Large intestine (tissue), 3 donors: Measurements from ENCODE around the gene NUDT21. TPM values are rescaled to one million over a fixed set of nuclear protein-coding genes. Genes with fewer than 3 reads are reported as not detected.
"Not testable (repeated sequence)": the region's sequence is repeated elsewhere in the genome, so short reads cannot be mapped to it uniquely, and the experiment has no call there.

ENCODE experiments used
- DNase-seq, 2 donors: peaks; one replicate each; pipeline versions ENCODE4 v3.0.0 to v3.0.0-alpha.2; 2013
- H3K27ac ChIP-seq: one replicate; pipeline ENCODE4 v1.5.1; 2013; ENCODE audit warnings: low read length
- H3K27me3 ChIP-seq: 2 replicates; pipeline ENCODE4 v1.6.1; 2013; ENCODE audit warnings: low read length; ENCODE audit not compliant: control insufficient read depth, insufficient read depth
- H3K36me3 ChIP-seq: 2 replicates; pipeline ENCODE4 v1.6.1; 2013; ENCODE audit warnings: low read length; ENCODE audit not compliant: control insufficient read depth, insufficient read depth
- H3K4me1 ChIP-seq: one replicate; pipeline ENCODE4 v1.6.1; 2013; ENCODE audit warnings: low read length; ENCODE audit not compliant: control insufficient read depth, insufficient read depth
- H3K4me3 ChIP-seq: one replicate; pipeline ENCODE4 v1.5.1; 2013; ENCODE audit warnings: low read length
- H3K9me3 ChIP-seq: one replicate; pipeline ENCODE4 v1.6.1; 2013; ENCODE audit warnings: mild to moderate bottlenecking, low read depth, low read length, moderate library complexity; ENCODE audit not compliant: control insufficient read depth
- WGBS: methylation state at CpG from one replicate; pipeline ENCODE4 v1.1.5; 2013; ENCODE audit warnings: low lambda C conversion rate; ENCODE audit not compliant: insufficient coverage; 5-methylcytosine and 5-hydroxymethylcytosine counted together
- polyA plus RNA-seq: library from polyadenylated mRNA; unstranded; fragments of 120-200 nt; gene quantifications from one replicate; pipeline ENCODE4 v1.2.1, GENCODE V29; 2013

The NUDT21 gene
- polyA plus RNA-seq, 1 donor, result 112 TPM

- peaks cover 58% of the 10 kb centered on the region for H3K36me3 ChIP-seq
- DNase-seq, H3K9me3 ChIP-seq, H3K27me3 ChIP-seq, H3K4me1 ChIP-seq, H3K27ac ChIP-seq, H3K4me3 ChIP-seq: not testable (repeated sequence)
- WGBS, result 100% methylated on average over 2 of the region's 3 CpGs
These were observed 70.2 kb downstream of the NUDT21 start for GRCh38 chr16:56380778-56381485.

Other genes with a start within 250 kb of the NUDT21 start
- gene AMFR, start 25.8 kb downstream of the NUDT21 start, polyA plus RNA-seq, result 85.9 TPM
- gene OGFOD1, start 222 bp upstream of the NUDT21 start, polyA plus RNA-seq, result 37.6 TPM
- gene BBS2, start 68.7 kb upstream of the NUDT21 start, polyA plus RNA-seq, result 31.2 TPM
- not detected for gene MT4, start 113.7 kb upstream of the NUDT21 start, polyA plus RNA-seq
- gene MT3, start 138.2 kb upstream of the NUDT21 start, polyA plus RNA-seq, result 0.97 TPM
- gene MT2A, start 157.3 kb upstream of the NUDT21 start, polyA plus RNA-seq, result 115 TPM
- 96.6 TPM for gene MT1E, start 174.4 kb upstream of the NUDT21 start, polyA plus RNA-seq
- 2.5 TPM for gene MT1M, start 181.3 kb upstream of the NUDT21 start, polyA plus RNA-seq
- 0.31 TPM for gene MT1A, start 187.3 kb upstream of the NUDT21 start, polyA plus RNA-seq
- not detected for gene MT1B, start 200.6 kb upstream of the NUDT21 start, polyA plus RNA-seq
- gene MT1F, start 206.6 kb upstream of the NUDT21 start, polyA plus RNA-seq, result 77.0 TPM
- gene MT1G, start 216.7 kb upstream of the NUDT21 start, polyA plus RNA-seq, result 919 TPM
- gene MT1H, start 218.5 kb upstream of the NUDT21 start, polyA plus RNA-seq, result 391 TPM
- gene MT1X, start 231.1 kb upstream of the NUDT21 start, polyA plus RNA-seq, result 112 TPM